Mucosa of descending colon (tissue), 3 donors: Measurements from ENCODE around the gene SOWAHB. TPM values are rescaled to one million over a fixed set of nuclear protein-coding genes. Genes with fewer than 3 reads are reported as not detected.
"Not testable (repeated sequence)": the region's sequence is repeated elsewhere in the genome, so short reads cannot be mapped to it uniquely, and the experiment has no call there.

Source experiments
- ATAC-seq: fragments of 200-7000 bp; cut with Tn5 transposase; one replicate; pipeline ENCODE4 v1.9.1; 2020; ENCODE audit warnings: mild to moderate bottlenecking, moderate library complexity
- DNase-seq, 3 donors: peaks; one replicate each; pipeline ENCODE4 v3.0.0-alpha.2; 2020
- H3K36me3 ChIP-seq: fragments of 200-600 bp; one replicate; pipeline ENCODE4 v1.8.0; 2021; ENCODE audit warnings: low read depth, mild to moderate bottlenecking
- H3K4me1 ChIP-seq: fragments of 200-600 bp; one replicate; pipeline ENCODE4 v1.8.0; 2021; ENCODE audit warnings: low read depth, mild to moderate bottlenecking
- H3K4me3 ChIP-seq: fragments of 200-600 bp; one replicate; pipeline ENCODE4 v1.8.0; 2021; ENCODE audit warnings: mild to moderate bottlenecking
- H3K9me3 ChIP-seq: fragments of 200-600 bp; one replicate; pipeline ENCODE4 v1.8.0; 2021; ENCODE audit warnings: mild to moderate bottlenecking
- intact Hi-C, 2 donors: fragments of 100-400 bp; cut with DNase I in 1 of 2; cut with micrococcal nuclease in 1 of 2; formaldehyde crosslinking; loops; one replicate each; pipeline versions ENCODE4 v1.11.0 to v1.11.1; 2022; cut with DNase I, micrococcal nuclease
- total RNA-seq, 3 donors: library from RNA; stranded (reverse); fragmentation: NEBNext Ultra II Directional in 2 of 3; extraction: Animal tissue kit (Norgen Biotek cat#: 25700) in 2 of 3; gene quantifications; one replicate each; pipeline versions ENCODE4 v1.2.1 to v1.2.4, GENCODE V29; 2021 to 2023
- TF ChIP-seq, protein P1 (sequence below): fragments of 200-600 bp; IDR thresholded peaks from one replicate; pipeline ENCODE4 v1.8.0; 2022; ENCODE audit warnings: antibody characterized with exemption, mild to moderate bottlenecking
- donor health status: DM: no; HTN: no; CAD: no; lungs with moderate emphysema.
- donor health status: DM: no; HTN: no; CAD: no.
- donor health status: DM: no; HTN: yes; CAD: no.

SOWAHB gene
- total RNA-seq, 3 donors from 2014 or later = 8.6 to 27.0 (median 24.8) TPM

DNA sequence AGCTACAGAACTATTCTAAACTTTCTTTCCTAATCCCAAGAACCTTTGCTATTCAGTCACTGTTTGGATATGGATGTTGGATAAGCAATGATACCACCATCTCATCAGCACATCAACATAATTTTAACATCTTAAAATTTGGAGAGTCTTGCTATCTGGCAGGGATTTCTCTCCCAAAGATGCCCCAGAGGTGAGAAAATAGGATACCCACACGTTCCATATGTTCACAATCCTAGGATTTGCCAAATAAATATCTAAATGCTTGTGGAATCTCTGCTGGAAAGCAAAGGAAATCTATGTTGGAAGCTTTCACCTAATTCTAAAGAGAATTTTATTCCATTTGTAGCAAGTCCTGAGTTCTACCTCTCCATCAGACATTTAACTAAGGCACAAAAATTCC lies 24.4 kb downstream of the SOWAHB start:
- no peaks in the 10 kb centered on the region for H3K36me3 ChIP-seq

DNA sequence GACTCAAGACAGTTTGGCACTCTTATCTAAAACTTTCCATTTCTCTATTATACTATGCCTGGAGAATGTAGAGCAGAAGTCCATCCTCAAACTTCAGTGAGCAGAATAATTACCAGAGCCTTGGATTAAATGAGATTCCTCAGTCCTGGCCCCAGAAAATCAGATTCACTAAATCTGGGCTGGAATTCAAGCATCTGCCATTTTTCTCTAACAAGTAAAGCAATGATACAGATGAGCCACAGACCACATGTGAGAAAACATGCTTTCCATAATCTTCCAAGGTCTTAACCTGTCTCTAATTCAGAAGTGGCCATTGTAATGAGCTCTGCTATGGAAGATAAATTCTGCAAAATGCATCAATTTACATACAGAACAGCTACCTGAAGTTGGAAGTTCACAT lies 25.4 kb downstream of the SOWAHB start:
- H3K9me3 ChIP-seq = no peaks in the 10 kb centered on the region
- H3K4me3 ChIP-seq = no peak overlapping the region
- DNase-seq (no peak), ATAC-seq (no peak)
- no peaks in the 10 kb centered on the region for H3K4me1 ChIP-seq
- TF ChIP-seq, protein P1, sequence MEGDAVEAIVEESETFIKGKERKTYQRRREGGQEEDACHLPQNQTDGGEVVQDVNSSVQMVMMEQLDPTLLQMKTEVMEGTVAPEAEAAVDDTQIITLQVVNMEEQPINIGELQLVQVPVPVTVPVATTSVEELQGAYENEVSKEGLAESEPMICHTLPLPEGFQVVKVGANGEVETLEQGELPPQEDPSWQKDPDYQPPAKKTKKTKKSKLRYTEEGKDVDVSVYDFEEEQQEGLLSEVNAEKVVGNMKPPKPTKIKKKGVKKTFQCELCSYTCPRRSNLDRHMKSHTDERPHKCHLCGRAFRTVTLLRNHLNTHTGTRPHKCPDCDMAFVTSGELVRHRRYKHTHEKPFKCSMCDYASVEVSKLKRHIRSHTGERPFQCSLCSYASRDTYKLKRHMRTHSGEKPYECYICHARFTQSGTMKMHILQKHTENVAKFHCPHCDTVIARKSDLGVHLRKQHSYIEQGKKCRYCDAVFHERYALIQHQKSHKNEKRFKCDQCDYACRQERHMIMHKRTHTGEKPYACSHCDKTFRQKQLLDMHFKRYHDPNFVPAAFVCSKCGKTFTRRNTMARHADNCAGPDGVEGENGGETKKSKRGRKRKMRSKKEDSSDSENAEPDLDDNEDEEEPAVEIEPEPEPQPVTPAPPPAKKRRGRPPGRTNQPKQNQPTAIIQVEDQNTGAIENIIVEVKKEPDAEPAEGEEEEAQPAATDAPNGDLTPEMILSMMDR = no peak
- H3K36me3 ChIP-seq = no peaks in the 10 kb centered on the region
- intact Hi-C loops = no loop called here

More for the DNA sequence above, 24.4 kb downstream of the SOWAHB start:
- DNase-seq = no peak
- Histone ChIP-seq H3K9me3 (no peaks in the 10 kb centered on the region), H3K4me1 (no peaks in the 10 kb centered on the region), H3K4me3 (no peak overlapping the region)
- intact Hi-C loops = no loop called here
- TF ChIP-seq, protein P1 = no peak
- ATAC-seq = no peak

DNA sequence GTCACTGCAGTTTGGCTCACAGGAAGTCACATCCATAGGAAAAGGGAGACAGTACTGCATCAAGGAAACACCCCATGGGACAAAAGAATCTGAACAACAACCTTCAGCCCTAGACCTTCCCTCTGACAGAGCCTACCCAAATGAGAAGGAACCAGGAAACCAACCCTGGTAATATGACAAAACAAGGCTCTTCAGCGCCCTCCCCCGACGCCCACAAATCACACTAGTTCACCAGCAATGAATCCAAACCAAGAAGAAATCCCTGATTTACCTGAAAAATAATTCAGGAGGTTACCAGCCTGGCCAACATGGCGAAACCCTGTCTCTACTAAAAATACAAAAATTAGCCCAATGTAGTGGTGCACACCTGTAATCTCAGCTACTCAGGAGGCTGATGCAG lies 29.2 kb downstream of the SOWAHB start:
- H3K9me3 ChIP-seq, H3K4me1 ChIP-seq, H3K4me3 ChIP-seq, H3K36me3 ChIP-seq, intact Hi-C loops: not testable (repeated sequence)
- DNase-seq = peak in 2 of 3 donors; percentile 58 to 61
- peak; percentile 20 for ATAC-seq

DNA sequence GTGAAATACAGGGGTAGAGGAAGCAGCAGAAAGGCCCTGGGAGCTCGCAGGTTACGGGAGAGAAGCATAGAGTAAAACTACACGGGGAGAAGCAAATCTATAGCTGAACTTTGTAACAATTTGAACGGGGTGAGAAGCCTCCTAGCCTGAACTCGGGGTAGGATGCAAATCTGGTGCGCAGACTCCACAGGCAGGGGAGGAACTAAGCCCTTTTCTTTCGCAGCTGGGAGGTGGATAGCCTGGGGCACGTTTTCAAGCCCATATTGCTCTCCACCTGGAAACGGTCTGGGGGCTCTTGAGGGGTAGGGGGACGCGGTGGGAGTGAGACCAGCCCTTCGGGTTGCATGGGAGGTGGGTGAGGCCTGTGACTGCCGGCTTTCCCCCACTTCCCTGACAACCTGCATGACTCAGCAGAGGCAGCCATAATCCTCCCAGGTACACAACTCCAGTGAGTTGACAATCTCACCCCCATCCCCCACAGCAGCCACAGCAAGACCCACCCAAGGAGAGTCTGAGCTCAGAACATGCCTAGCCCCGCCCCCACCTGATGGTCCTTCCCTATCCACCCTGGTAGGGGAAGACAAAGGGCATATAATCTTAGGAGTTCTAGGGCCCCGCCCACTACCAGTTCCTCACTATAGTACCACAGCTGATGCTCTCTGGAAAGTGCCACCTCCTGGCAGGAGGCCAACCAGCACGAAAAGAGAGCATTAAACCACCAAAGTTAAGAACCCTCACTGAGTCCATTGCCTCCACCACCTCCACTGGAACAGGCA lies 29.9 kb downstream of the SOWAHB start:
- peak; percentile 83 for ATAC-seq
- peak; percentile 90 to 94 (median 93) for DNase-seq
- Histone ChIP-seq H3K4me1 (no peaks in the 10 kb centered on the region), H3K4me3 (no peak overlapping the region), H3K36me3 (no peaks in the 10 kb centered on the region), H3K9me3 (no peaks in the 10 kb centered on the region)
- TF ChIP-seq, protein P1 = no peak
- intact Hi-C loops = no loop called here

DNA sequence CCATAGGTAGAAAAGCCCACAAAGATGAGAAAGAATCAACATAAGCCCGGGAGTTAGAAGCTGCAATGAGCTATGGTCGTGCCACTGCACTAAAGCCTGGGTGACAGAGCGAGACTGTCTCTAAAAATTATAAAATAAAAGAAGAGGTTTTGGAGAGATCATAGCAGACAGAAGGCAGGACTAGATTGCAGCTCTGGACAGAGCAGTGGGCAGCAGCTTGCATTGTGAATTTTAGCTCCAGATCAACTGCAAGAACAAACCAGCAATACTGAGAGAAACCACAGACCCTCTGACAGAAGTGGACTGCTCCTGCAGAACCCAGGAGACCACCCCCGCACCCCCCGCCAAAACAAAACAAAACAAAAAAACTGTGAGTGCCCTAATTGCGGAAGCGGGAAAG lies 30.6 kb downstream of the SOWAHB start:
- H3K9me3 ChIP-seq = no peaks in the 10 kb centered on the region
- no peaks in the 10 kb centered on the region for H3K4me1 ChIP-seq
- ATAC-seq = no peak
- no peaks in the 10 kb centered on the region for H3K36me3 ChIP-seq
- TF ChIP-seq, protein P1 = no peak
- intact Hi-C loops = no loop called here
- H3K4me3 ChIP-seq = no peak overlapping the region
- DNase-seq = no peak

DNA sequence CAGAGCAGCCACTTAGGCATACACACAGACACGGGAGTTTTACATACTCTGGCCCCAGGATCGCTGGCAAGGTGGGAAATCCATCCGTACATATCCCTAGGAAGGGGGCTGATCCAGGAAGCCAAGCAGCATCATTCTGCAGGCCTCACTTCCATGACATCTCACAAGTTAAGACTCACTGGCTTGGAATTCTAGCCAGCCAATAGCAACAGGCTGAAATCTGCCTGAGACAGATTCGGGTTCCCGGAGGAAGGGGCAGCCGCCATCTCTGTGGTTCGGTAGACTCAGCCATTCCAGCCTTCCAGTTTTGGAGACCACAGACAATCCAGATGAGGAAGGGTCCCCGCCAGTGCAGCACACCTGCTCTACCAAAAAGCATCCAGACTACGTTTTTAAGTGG lies 31.3 kb downstream of the SOWAHB start:
- H3K4me3 ChIP-seq = no peak overlapping the region
- ATAC-seq (no peak), DNase-seq (no peak)
- no peaks in the 10 kb centered on the region for H3K36me3 ChIP-seq
- intact Hi-C loops = no loop called here
- no peaks in the 10 kb centered on the region for H3K4me1 ChIP-seq
- H3K9me3 ChIP-seq = no peaks in the 10 kb centered on the region
- TF ChIP-seq, protein P1 = no peak
